Measurements from ENCODE around the gene BRD4.

Gene BRD4

GRCh38 chr19:15317392-15318071 is 14.8 kb downstream of the BRD4 start:
- in situ Hi-C loops (cut with HindIII; ENCODE audit: low sequenced_read_pairs) = no loop called here

- in situ Hi-C loops (cut with HindIII; ENCODE audit: low sequenced_read_pairs) = no loop called here
Measured at GRCh38 chr19:15316498-15316897, 15.8 kb downstream of the BRD4 start.

- in situ Hi-C loops (cut with HindIII; ENCODE audit: low sequenced_read_pairs) = no loop called here
Measured at GRCh38 chr19:15315101-15315500, 17.2 kb downstream of the BRD4 start.

GRCh38 chr19:15313649-15314279 is 18.6 kb downstream of the BRD4 start:
- in situ Hi-C loops (cut with HindIII; ENCODE audit: low sequenced_read_pairs) = no loop called here

GRCh38 chr19:15307169-15307568 is 25.2 kb downstream of the BRD4 start:
- in situ Hi-C loops (cut with HindIII; ENCODE audit: low sequenced_read_pairs) = no loop called here

GRCh38 chr19:15305582-15306334 is 26.6 kb downstream of the BRD4 start:
- in situ Hi-C loops (cut with HindIII; ENCODE audit: low sequenced_read_pairs) = no loop called here

GRCh38 chr19:15304140-15304705 is 28.1 kb downstream of the BRD4 start:
- in situ Hi-C loops (cut with HindIII; ENCODE audit: low sequenced_read_pairs) = no loop called here

GRCh38 chr19:15303105-15303780 is 29.1 kb downstream of the BRD4 start:
- in situ Hi-C loops (cut with HindIII; ENCODE audit: low sequenced_read_pairs) = no loop called here

GRCh38 chr19:15300533-15301197 is 31.7 kb downstream of the BRD4 start:
- in situ Hi-C loops (cut with HindIII; ENCODE audit: low sequenced_read_pairs) = no loop called here

GRCh38 chr19:15299568-15300409 is 32.5 kb downstream of the BRD4 start:
- in situ Hi-C loops (cut with HindIII; ENCODE audit: low sequenced_read_pairs) = no loop called here

- in situ Hi-C loops (cut with HindIII; ENCODE audit: low sequenced_read_pairs) = no loop called here
Measured at GRCh38 chr19:15298847-15299567, 33.3 kb downstream of the BRD4 start.

GRCh38 chr19:15297416-15298224 is 34.7 kb downstream of the BRD4 start:
- in situ Hi-C loops (cut with HindIII; ENCODE audit: low sequenced_read_pairs) = no loop called here

- in situ Hi-C loops (cut with HindIII; ENCODE audit: low sequenced_read_pairs) = no loop called here
Measured at GRCh38 chr19:15296841-15297415, 35.4 kb downstream of the BRD4 start.

- in situ Hi-C loops (cut with HindIII; ENCODE audit: low sequenced_read_pairs) = no loop called here
Measured at GRCh38 chr19:15296353-15296752, 36.0 kb downstream of the BRD4 start.

- in situ Hi-C loops (cut with HindIII; ENCODE audit: low sequenced_read_pairs) = loop anchor here (5.0 kb wide), 3 partner anchors 33 to 83 kb away; partner anchors contain the start of gene AKAP8
Measured at GRCh38 chr19:15294561-15294990, 37.8 kb downstream of the BRD4 start.

- in situ Hi-C loops (cut with HindIII; ENCODE audit: low sequenced_read_pairs) = loop anchor here (5.0 kb wide), 3 partner anchors 33 to 83 kb away; partner anchors contain the start of gene AKAP8
Measured at GRCh38 chr19:15293781-15294491, 38.4 kb downstream of the BRD4 start.
